ENCODE measurements around the gene SEMA4G. TPM values are rescaled to one million over a fixed set of nuclear protein-coding genes. Genes with fewer than 3 reads are reported as not detected.

The SEMA4G gene
- total RNA-seq, 1 experiment from 2014 or later = 8.5 TPM

GRCh38 chr10:100993986-100994708, 24.8 kb downstream of the SEMA4G start:
- no peak overlapping the region for H3K56ac ChIP-seq (ENCODE audit: insufficient read length, low read depth, low read length)
- no peak overlapping the region for H3K14ac ChIP-seq (ENCODE audit: insufficient read depth, low read length)
- Mint-ChIP-seq H3K4me1 (peaks cover 27 to 31% of the 10 kb centered on the region in 2 experiments), H3K9me3 (no peaks in the 10 kb centered on the region; a peak in 1 of 5 replicates), H3K27me3 (ENCODE audit: low read depth) (no peaks in the 10 kb centered on the region), H3K4me3 (peak overlapping the region in 1 of 2 experiments; percentile 20; a peak in 2 of 5 replicates), H3K27ac (peak overlapping the region; percentile 45 to 85 (median 78); a peak in 5 of 7 replicates), H3K36me3 (ENCODE audit: insufficient read depth in 1 of 3, low read depth in 3 of 3) (peaks cover 38 to 53% (median 46%) of the 10 kb centered on the region in 3 experiments; a peak in 6 of 7 replicates)
- no peak overlapping the region for H2BK15ac ChIP-seq (ENCODE audit: low read depth, low read length)
- no peak overlapping the region for H2BK20ac ChIP-seq (ENCODE audit: low read depth, low read length, poor library complexity, severe bottlenecking)
- peaks cover 3% of the 10 kb centered on the region; the same call in 1 of the 2 replicates for H3K79me2 ChIP-seq (ENCODE audit: insufficient read depth, low read length)
- H4K91ac ChIP-seq (ENCODE audit: insufficient read length, low read depth, low read length) = no peak overlapping the region
- H2BK120ac ChIP-seq (ENCODE audit: low read depth, low read length, poor library complexity, severe bottlenecking) = no peak overlapping the region
- TF ChIP-seq CTCF (conservative IDR thresholded peaks at IDR 0.05) = peak; percentile 69
- no peaks in the 10 kb centered on the region for H3K27me3 ChIP-seq (ENCODE audit: insufficient read depth, low read length)
- no peak overlapping the region for H3K9ac ChIP-seq (ENCODE audit: extremely low read depth, insufficient read length, low read length)
- no peak overlapping the region for H2AFZ ChIP-seq (ENCODE audit: low read length)
- H3K4me2 ChIP-seq (ENCODE audit: insufficient read depth, insufficient read length, low read length) = no peak overlapping the region
- H3K4ac ChIP-seq (ENCODE audit: low read depth, low read length) = no peak overlapping the region
- peaks cover 2% of the 10 kb centered on the region; the same call in 1 of the 2 replicates for H3K4me1 ChIP-seq (ENCODE audit: insufficient read depth, low read length)
- no peak overlapping the region for H2AK5ac ChIP-seq (ENCODE audit: insufficient read length, low read length)
- H3K23me2 ChIP-seq (ENCODE audit: insufficient read length, low read depth, low read length, poor library complexity, severe bottlenecking) = peaks cover 20% of the 10 kb centered on the region
- no peak overlapping the region for H4K5ac ChIP-seq (ENCODE audit: insufficient read length, low read depth, low read length)
- no peak overlapping the region for H3K27ac ChIP-seq (ENCODE audit: insufficient read length, low read depth, low read length)
- H4K20me1 ChIP-seq (ENCODE audit: control insufficient read depth, insufficient read depth, insufficient read length) = no peaks in the 10 kb centered on the region
- no peak overlapping the region for H3K18ac ChIP-seq (ENCODE audit: insufficient read length, low read depth, low read length)
- no peak overlapping the region for H4K8ac ChIP-seq (replicated peaks; ENCODE audit: insufficient read length, low read depth, low read length)
- H3K23ac ChIP-seq (ENCODE audit: insufficient read length, low read depth, low read length) = no peak overlapping the region
- H2BK12ac ChIP-seq (ENCODE audit: insufficient read length, low read depth, low read length) = no peak overlapping the region
- no peaks in the 10 kb centered on the region for H3K9me3 ChIP-seq (ENCODE audit: control insufficient read depth, low read depth, low read length)
- no peak overlapping the region for H2BK5ac ChIP-seq (ENCODE audit: insufficient read length, low read length)
- no CpG with 5 or more reads among the region's 10 CpGs for WGBS (ENCODE audit: extremely low coverage, insufficient read length, low lambda C conversion rate)
- no peak overlapping the region for H3T11ph ChIP-seq (ENCODE audit: low read length)
- H3K79me1 ChIP-seq (ENCODE audit: insufficient read depth, low read depth, low read length, poor library complexity, severe bottlenecking) = peaks cover 6% of the 10 kb centered on the region
- no peak for DNase-seq
